Measurements from ENCODE around the gene EBLN2. TPM values are rescaled to one million over a fixed set of nuclear protein-coding genes. Genes with fewer than 3 reads are reported as not detected.
A peak's percentile ranks its signal among the peaks of the same experiment; 100 is the strongest.

EBLN2 gene
- total RNA-seq, 4 donors from 2014 or later: 4.7 to 20.5 (median 11.3) TPM

- Histone ChIP-seq H3K9me3 (no peaks in the 10 kb centered on the region), H3K27ac (no peak overlapping the region), H3K4me3 (no peak overlapping the region), H3K4me1 (no peaks in the 10 kb centered on the region), H3K36me3 (no peaks in the 10 kb centered on the region), H3K27me3 (no peaks in the 10 kb centered on the region)
- DNase-seq: no peak
- intact Hi-C loops (cut with DNase I; ENCODE audit: low total_unique reads): loop anchor here (5.0 kb wide), 1 partner anchor 407 kb away; no protein-coding TSS in a partner anchor
- no peak for TF ChIP-seq POLR2A (IDR thresholded peaks at IDR 0.05)
- TF ChIP-seq, protein P1, sequence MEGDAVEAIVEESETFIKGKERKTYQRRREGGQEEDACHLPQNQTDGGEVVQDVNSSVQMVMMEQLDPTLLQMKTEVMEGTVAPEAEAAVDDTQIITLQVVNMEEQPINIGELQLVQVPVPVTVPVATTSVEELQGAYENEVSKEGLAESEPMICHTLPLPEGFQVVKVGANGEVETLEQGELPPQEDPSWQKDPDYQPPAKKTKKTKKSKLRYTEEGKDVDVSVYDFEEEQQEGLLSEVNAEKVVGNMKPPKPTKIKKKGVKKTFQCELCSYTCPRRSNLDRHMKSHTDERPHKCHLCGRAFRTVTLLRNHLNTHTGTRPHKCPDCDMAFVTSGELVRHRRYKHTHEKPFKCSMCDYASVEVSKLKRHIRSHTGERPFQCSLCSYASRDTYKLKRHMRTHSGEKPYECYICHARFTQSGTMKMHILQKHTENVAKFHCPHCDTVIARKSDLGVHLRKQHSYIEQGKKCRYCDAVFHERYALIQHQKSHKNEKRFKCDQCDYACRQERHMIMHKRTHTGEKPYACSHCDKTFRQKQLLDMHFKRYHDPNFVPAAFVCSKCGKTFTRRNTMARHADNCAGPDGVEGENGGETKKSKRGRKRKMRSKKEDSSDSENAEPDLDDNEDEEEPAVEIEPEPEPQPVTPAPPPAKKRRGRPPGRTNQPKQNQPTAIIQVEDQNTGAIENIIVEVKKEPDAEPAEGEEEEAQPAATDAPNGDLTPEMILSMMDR (IDR thresholded peaks at IDR 0.05): no peak
These were observed 33.5 kb downstream of the EBLN2 start for GRCh38 chr3:73094951-73095350.

DNA sequence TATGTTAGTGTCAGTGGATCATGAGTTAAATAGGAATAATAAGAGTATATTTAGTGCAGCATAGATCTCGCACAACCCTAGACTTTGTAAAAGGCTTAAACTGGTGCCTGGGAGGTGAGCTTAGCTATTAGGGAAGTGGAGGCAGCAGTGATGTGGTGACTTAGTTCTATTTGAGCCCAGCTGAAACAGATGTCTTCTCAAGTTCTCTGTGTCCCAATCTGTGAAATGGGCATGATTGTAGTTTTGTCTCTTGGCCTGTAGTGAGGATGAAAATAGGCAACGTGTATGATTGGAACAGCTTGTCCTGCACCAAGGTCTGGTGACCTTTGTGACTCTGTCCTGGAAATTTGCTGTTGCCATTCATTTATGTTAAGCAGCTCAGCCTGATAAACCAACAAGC, 34.7 kb downstream of the EBLN2 start:
- Histone ChIP-seq H3K4me1 (no peaks in the 10 kb centered on the region), H3K36me3 (no peaks in the 10 kb centered on the region), H3K27me3 (no peaks in the 10 kb centered on the region), H3K4me3 (no peak overlapping the region), H3K27ac (no peak overlapping the region), H3K9me3 (no peaks in the 10 kb centered on the region)
- intact Hi-C loops (cut with DNase I; ENCODE audit: low total_unique reads): loop anchor here (5.0 kb wide), 1 partner anchor 406 kb away; no protein-coding TSS in a partner anchor
- DNase-seq: no peak
- TF ChIP-seq POLR2A (IDR thresholded peaks at IDR 0.05): no peak
- TF ChIP-seq, protein P1 (IDR thresholded peaks at IDR 0.05): no peak

- DNase-seq: no peak
- Histone ChIP-seq H3K36me3 (no peaks in the 10 kb centered on the region), H3K27me3 (no peaks in the 10 kb centered on the region), H3K4me1 (no peaks in the 10 kb centered on the region), H3K27ac (no peak overlapping the region), H3K4me3 (no peak overlapping the region), H3K9me3 (no peaks in the 10 kb centered on the region)
- TF ChIP-seq POLR2A (IDR thresholded peaks at IDR 0.05): no peak
- TF ChIP-seq, protein P1 (IDR thresholded peaks at IDR 0.05): no peak
- intact Hi-C loops (cut with DNase I; ENCODE audit: low total_unique reads): loop anchor here (5.0 kb wide), 1 partner anchor 404 kb away; no protein-coding TSS in a partner anchor
These were observed 36.6 kb downstream of the EBLN2 start for GRCh38 chr3:73098026-73098425.

- no peak for TF ChIP-seq POLR2A (IDR thresholded peaks at IDR 0.05)
- TF ChIP-seq, protein P1 (IDR thresholded peaks at IDR 0.05): no peak
- no peak overlapping the region for H3K27ac ChIP-seq
- no peaks in the 10 kb centered on the region for H3K9me3 ChIP-seq
- H3K27me3 ChIP-seq: no peaks in the 10 kb centered on the region
- H3K4me3 ChIP-seq: no peak overlapping the region
- H3K4me1 ChIP-seq: no peaks in the 10 kb centered on the region
- intact Hi-C loops (cut with DNase I; ENCODE audit: low total_unique reads): loop anchor here (5.0 kb wide), 1 partner anchor 403 kb away; no protein-coding TSS in a partner anchor
- no peak for DNase-seq
- H3K36me3 ChIP-seq: no peaks in the 10 kb centered on the region
These were observed 37.4 kb downstream of the EBLN2 start for GRCh38 chr3:73098873-73099272.

DNA sequence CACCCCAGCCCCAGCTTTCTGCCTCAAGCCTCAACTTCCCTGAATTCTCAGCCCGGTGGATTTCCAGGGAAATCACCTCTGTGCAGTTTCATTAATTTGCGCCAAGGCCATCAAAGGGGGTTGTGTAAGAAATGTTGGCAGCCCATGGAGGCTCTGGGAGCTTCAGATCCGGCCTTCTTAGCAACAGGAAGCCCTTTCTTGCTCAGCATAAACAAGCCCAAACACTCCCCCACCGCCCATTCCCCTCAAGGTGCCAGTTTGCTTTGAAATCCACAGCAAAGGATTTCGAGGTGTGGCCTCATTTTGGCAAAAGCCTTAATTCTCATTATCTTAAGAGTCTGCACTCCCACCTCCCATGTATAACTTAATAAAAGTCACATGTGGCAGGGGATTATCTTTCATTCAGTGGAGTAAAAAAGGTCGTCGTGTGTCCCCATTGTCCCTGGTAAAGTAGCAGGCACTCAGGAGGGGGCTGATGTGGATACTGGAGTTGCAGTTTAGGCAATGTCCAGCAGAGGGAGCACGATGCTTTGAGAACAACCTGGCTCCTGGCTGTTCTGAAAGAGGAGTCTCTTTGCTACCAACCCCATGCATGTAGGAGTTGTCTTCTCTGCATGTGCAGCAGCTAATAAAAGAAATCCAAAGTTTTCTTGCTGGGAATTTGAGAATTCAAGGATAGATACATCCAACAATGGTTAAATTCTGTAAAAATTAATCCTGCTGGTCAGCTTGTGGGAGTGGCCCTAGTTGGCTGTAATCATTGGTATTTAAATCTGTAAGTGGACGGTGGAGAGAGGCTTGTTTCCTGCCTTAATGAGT, 39.5 kb downstream of the EBLN2 start:
- no peaks in the 10 kb centered on the region for H3K4me1 ChIP-seq
- no peak for TF ChIP-seq POLR2A (IDR thresholded peaks at IDR 0.05)
- TF ChIP-seq, protein P1 (IDR thresholded peaks at IDR 0.05): peak; percentile 89 to 96 (median 91)
- no peaks in the 10 kb centered on the region for H3K36me3 ChIP-seq
- peak; percentile 85 to 93 for DNase-seq
- no peaks in the 10 kb centered on the region for H3K27me3 ChIP-seq
- intact Hi-C loops (cut with DNase I; ENCODE audit: low total_unique reads): loop anchor here (5.0 kb wide), 1 partner anchor 326 kb away; no protein-coding TSS in a partner anchor
- H3K27ac ChIP-seq: no peak overlapping the region
- no peak overlapping the region for H3K4me3 ChIP-seq
- no peaks in the 10 kb centered on the region for H3K9me3 ChIP-seq
